NB4 (cell line): ENCODE results near the gene CDK18.
A peak's percentile ranks its signal among the peaks of the same experiment; 100 is the strongest.

ENCODE experiments used
- DNase-seq: peaks from one replicate; pipeline ENCODE4 v3.0.0; 2010; ENCODE audit warnings: low read depth
- H3K4me3 ChIP-seq: one replicate; pipeline ENCODE4 v1.5.1; 2011; ENCODE audit warnings: mild to moderate bottlenecking, low read depth, low read length, moderate library complexity
- CTCF ChIP-seq: IDR thresholded peaks from one replicate; pipeline ENCODE4 v1.5.1; 2012; ENCODE audit warnings: low read depth, low read length
- MAX ChIP-seq: IDR thresholded peaks from 2 replicates; pipeline ENCODE4 v1.6.1; 2011; ENCODE audit warnings: low read depth, low read length
- MYC ChIP-seq: IDR thresholded peaks from 2 replicates; pipeline ENCODE4 v1.6.1; 2011; ENCODE audit warnings: low read depth, low read length
- POLR2A ChIP-seq: IDR thresholded peaks from 2 replicates; pipeline ENCODE4 v1.6.1; 2011; ENCODE audit warnings: mild to moderate bottlenecking; ENCODE audit not compliant: insufficient read length; ENCODE audit errors: extremely low read depth

Gene CDK18

GRCh38 chr1:205542367-205542766 lies 37.9 kb downstream of the CDK18 start:
- DNase-seq = no peak
- no peak for TF ChIP-seq MAX
- TF ChIP-seq MYC = no peak
- no peak overlapping the region for H3K4me3 ChIP-seq

GRCh38 chr1:205543351-205544301 lies 39.2 kb downstream of the CDK18 start:
- DNase-seq = peak; percentile 52
- H3K4me3 ChIP-seq = no peak overlapping the region
- no peak for TF ChIP-seq CTCF
- no peak for TF ChIP-seq MAX
- TF ChIP-seq POLR2A = no peak
- no peak for TF ChIP-seq MYC

GRCh38 chr1:205545001-205545919 lies 40.8 kb downstream of the CDK18 start:
- peak; percentile 37 for DNase-seq
- TF ChIP-seq MAX = no peak
- no peak for TF ChIP-seq POLR2A
- TF ChIP-seq MYC = no peak
- no peak for TF ChIP-seq CTCF
- H3K4me3 ChIP-seq = no peak overlapping the region

GRCh38 chr1:205545991-205546390 lies 41.5 kb downstream of the CDK18 start:
- TF ChIP-seq POLR2A (no peak), MAX (0 out of 2 replicates have a peak, but pooled peaks have one; percentile 19)
- DNase-seq = no peak
- no peak overlapping the region for H3K4me3 ChIP-seq

- TF ChIP-seq MYC (no peak), POLR2A (no peak), MAX (no peak), CTCF (no peak)
- no peak for DNase-seq
- H3K4me3 ChIP-seq = no peak overlapping the region
These were observed 42.1 kb downstream of the CDK18 start for GRCh38 chr1:205546541-205546940.

- H3K4me3 ChIP-seq = no peak overlapping the region
- DNase-seq = no peak
- TF ChIP-seq MAX = no peak
- TF ChIP-seq CTCF = no peak
- TF ChIP-seq MYC = no peak
- no peak for TF ChIP-seq POLR2A
These were observed 43.7 kb downstream of the CDK18 start for GRCh38 chr1:205547936-205548827.
